Measurements from ENCODE around the gene MED15. TPM values are rescaled to one million over a fixed set of nuclear protein-coding genes. Genes with fewer than 3 reads are reported as not detected.
A peak's percentile ranks its signal among the peaks of the same experiment; 100 is the strongest.

The MED15 gene
- total RNA-seq, 1 donor from 2014 or later: 104 TPM

DNA sequence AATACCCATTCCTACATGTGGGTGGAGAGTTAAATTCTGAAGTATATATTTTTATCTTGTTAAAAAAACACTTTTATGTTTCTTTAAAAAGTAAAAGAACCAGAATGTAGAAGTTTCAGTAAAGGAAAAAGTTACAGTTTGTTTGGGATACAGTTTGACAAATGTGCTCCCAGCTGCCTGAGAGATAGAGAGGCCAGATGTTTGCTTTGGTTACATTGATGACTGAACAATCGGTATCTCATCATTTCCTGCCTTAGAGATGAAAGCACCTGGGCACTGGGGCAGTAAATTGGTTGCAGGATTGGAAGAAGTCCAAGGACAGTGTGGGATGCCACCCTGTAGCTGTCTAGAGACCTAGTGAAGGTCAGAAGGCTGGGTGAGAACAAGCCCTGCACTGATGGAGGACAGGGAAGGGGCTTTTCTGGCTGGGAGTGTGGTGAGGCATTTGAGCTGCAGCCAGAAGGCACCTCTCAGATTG is 16.6 kb downstream of the MED15 start:
- Mint-ChIP-seq H3K36me3 (ENCODE audit: unreplicated experiment) (peaks cover 20% of the 10 kb centered on the region), H3K27ac (ENCODE audit: unreplicated experiment) (peak overlapping the region; percentile 87), H3K4me3 (ENCODE audit: unreplicated experiment) (no peak overlapping the region), H3K27me3 (ENCODE audit: unreplicated experiment) (no peaks in the 10 kb centered on the region), H3K9me3 (ENCODE audit: unreplicated experiment) (no peaks in the 10 kb centered on the region), H3K4me1 (ENCODE audit: unreplicated experiment) (peaks cover 55% of the 10 kb centered on the region)
- TF ChIP-seq, protein P1, sequence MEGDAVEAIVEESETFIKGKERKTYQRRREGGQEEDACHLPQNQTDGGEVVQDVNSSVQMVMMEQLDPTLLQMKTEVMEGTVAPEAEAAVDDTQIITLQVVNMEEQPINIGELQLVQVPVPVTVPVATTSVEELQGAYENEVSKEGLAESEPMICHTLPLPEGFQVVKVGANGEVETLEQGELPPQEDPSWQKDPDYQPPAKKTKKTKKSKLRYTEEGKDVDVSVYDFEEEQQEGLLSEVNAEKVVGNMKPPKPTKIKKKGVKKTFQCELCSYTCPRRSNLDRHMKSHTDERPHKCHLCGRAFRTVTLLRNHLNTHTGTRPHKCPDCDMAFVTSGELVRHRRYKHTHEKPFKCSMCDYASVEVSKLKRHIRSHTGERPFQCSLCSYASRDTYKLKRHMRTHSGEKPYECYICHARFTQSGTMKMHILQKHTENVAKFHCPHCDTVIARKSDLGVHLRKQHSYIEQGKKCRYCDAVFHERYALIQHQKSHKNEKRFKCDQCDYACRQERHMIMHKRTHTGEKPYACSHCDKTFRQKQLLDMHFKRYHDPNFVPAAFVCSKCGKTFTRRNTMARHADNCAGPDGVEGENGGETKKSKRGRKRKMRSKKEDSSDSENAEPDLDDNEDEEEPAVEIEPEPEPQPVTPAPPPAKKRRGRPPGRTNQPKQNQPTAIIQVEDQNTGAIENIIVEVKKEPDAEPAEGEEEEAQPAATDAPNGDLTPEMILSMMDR (IDR thresholded peaks at IDR 0.05): no peak
- DNase-seq (ENCODE audit: extremely low spot score, unreplicated experiment): no peak

GRCh38 chr22:20525048-20525447 is 17.6 kb downstream of the MED15 start:
- H3K4me3 Mint-ChIP-seq (ENCODE audit: unreplicated experiment): no peak overlapping the region
- peaks cover 20% of the 10 kb centered on the region for H3K36me3 Mint-ChIP-seq (ENCODE audit: unreplicated experiment)

GRCh38 chr22:20526305-20526627 is 18.9 kb downstream of the MED15 start:
- Mint-ChIP-seq H3K4me3 (ENCODE audit: unreplicated experiment) (no peak overlapping the region), H3K36me3 (ENCODE audit: unreplicated experiment) (peaks cover 16% of the 10 kb centered on the region), H3K4me1 (ENCODE audit: unreplicated experiment) (peaks cover 54% of the 10 kb centered on the region), H3K27me3 (ENCODE audit: unreplicated experiment) (no peaks in the 10 kb centered on the region), H3K27ac (ENCODE audit: unreplicated experiment) (peak overlapping the region; percentile 91), H3K9me3 (ENCODE audit: unreplicated experiment) (no peaks in the 10 kb centered on the region)
- no peak for DNase-seq (ENCODE audit: extremely low spot score, unreplicated experiment)
- TF ChIP-seq, protein P1 (IDR thresholded peaks at IDR 0.05): no peak

More at GRCh38 chr22:20525048-20525447, 17.6 kb downstream of the MED15 start:
- H3K27ac Mint-ChIP-seq (ENCODE audit: unreplicated experiment): peak overlapping the region; percentile 41
- no peaks in the 10 kb centered on the region for H3K27me3 Mint-ChIP-seq (ENCODE audit: unreplicated experiment)
- DNase-seq (ENCODE audit: extremely low spot score, unreplicated experiment): no peak
- TF ChIP-seq, protein P1 (IDR thresholded peaks at IDR 0.05): no peak
- H3K4me1 Mint-ChIP-seq (ENCODE audit: unreplicated experiment): peaks cover 50% of the 10 kb centered on the region
- H3K9me3 Mint-ChIP-seq (ENCODE audit: unreplicated experiment): no peaks in the 10 kb centered on the region

DNA sequence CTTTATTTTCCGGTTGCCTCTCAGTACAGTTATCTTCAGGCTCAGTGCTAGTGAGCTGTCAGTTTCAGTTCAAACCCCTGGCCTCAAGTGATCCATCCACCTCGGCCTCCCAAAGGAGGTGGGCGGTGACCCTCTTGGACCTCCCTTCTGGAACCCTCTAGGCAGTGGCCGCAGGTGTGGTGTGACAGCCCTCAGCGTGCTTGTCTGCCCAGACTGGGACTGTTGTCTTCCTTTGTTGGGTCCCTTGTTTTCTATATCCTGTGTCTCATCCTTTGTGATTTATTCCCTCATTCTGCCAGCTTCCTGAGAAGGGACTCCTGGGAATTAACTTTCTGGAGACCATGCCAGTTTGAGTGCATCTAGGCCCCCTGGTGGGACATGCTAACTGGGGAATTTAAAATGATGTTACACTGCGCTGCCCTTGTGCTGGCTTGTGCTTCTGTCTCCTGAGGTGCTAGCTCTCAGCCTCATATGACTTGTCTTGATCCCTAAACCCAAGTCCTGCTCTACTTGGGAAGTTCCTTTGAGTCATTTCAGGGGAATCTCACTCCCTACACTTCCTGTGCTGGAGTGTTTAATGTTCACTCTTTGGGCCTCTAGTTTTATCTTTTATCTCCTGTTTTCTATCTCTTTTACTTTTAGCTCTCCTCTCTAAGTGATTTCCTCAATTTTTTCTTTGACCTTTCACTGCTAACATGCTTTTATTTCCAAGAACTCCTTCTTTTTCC is 19.4 kb downstream of the MED15 start:
- H3K36me3 Mint-ChIP-seq (ENCODE audit: unreplicated experiment): peaks cover 16% of the 10 kb centered on the region
- TF ChIP-seq, protein P1 (IDR thresholded peaks at IDR 0.05): no peak
- DNase-seq (ENCODE audit: extremely low spot score, unreplicated experiment): no peak
- H3K27ac Mint-ChIP-seq (ENCODE audit: unreplicated experiment): peak overlapping the region; percentile 91
- H3K4me1 Mint-ChIP-seq (ENCODE audit: unreplicated experiment): peaks cover 59% of the 10 kb centered on the region
- no peaks in the 10 kb centered on the region for H3K27me3 Mint-ChIP-seq (ENCODE audit: unreplicated experiment)
- H3K9me3 Mint-ChIP-seq (ENCODE audit: unreplicated experiment): no peaks in the 10 kb centered on the region
- peak overlapping the region; percentile 19 for H3K4me3 Mint-ChIP-seq (ENCODE audit: unreplicated experiment)

DNA sequence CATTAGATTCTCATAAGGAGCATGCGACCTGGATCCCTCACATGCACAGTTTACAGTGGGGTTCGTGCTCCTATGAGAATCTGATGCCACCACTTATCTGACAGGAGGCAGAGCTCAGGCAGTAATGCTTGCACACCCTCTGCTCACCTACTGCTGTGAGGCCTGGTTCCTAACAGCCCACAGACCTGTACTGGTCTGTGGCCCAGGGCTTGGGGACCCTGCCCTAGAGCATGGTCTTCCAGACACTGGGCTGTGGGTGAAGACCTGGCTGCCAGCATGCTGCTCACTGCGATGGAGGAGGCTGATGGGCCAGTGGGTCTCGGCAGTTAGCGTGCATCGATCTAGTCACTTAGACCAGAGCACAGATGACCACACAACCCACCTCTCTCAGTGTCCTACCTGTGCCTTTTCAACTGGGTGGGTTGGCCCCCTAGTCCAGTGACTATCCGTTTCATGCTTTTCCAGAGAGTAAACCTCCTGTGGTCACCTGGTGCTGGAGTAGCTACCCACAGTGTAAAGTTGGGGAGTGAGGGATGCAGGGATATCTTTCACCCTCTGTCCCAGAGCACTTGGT is 21.1 kb downstream of the MED15 start:
- Mint-ChIP-seq H3K4me1 (ENCODE audit: unreplicated experiment) (peaks cover 64% of the 10 kb centered on the region), H3K27me3 (ENCODE audit: unreplicated experiment) (no peaks in the 10 kb centered on the region), H3K9me3 (ENCODE audit: unreplicated experiment) (no peaks in the 10 kb centered on the region), H3K4me3 (ENCODE audit: unreplicated experiment) (no peak overlapping the region), H3K36me3 (ENCODE audit: unreplicated experiment) (peaks cover 11% of the 10 kb centered on the region), H3K27ac (ENCODE audit: unreplicated experiment) (no peak overlapping the region)
- TF ChIP-seq, protein P1 (IDR thresholded peaks at IDR 0.05): no peak
- DNase-seq (ENCODE audit: extremely low spot score, unreplicated experiment): no peak

All from osteocyte (in vitro differentiated cells).